K562 (cell line): ENCODE measurements around the gene ESPL1. TPM values are rescaled to one million over a fixed set of nuclear protein-coding genes. Genes with fewer than 3 reads are reported as not detected.

ENCODE experiments used
- CBX2 ChIP-seq: fragments of 200-600 bp; sonication (generic); IDR thresholded peaks from one replicate; pipeline ENCODE4 v1.6.1; 2012; ENCODE audit warnings: mild to moderate bottlenecking, low read length, inconsistent platforms; ENCODE audit not compliant: insufficient read depth, poor library complexity, severe bottlenecking
- CEBPG ChIP-seq, 3 experiments: fragments of 200-800 bp in 1 of 3; sonication (Bioruptor generic) in 1 of 3; sonication (generic) in 1 of 3; formaldehyde crosslinking in 1 of 3; IDR thresholded peaks in 2 of 3; conservative IDR thresholded peaks in 1 of 3; 2 replicates each; pipeline versions ENCODE4 v1.6.1 to v1.8.0; 2016 to 2022; ENCODE audit warnings: missing compliant biosample characterization in 2 of 3, missing genetic modification characterization in 2 of 3, mild to moderate bottlenecking in 1 of 3, missing genetic modification reagents in 1 of 3
- ERF ChIP-seq: fragments of 450-650 bp; formaldehyde crosslinking; IDR thresholded peaks from 2 replicates; pipeline ENCODE4 v1.4.0; 2020; ENCODE audit warnings: mild to moderate bottlenecking, mixed read lengths
- GATA2 ChIP-seq: sonication (generic); formaldehyde crosslinking; IDR thresholded peaks from 2 replicates; pipeline ENCODE4 v1.4.0; 2020; ENCODE audit warnings: mild to moderate bottlenecking, missing genetic modification reagents
- GMEB1 ChIP-seq: fragments of 250-450 bp; sonication (Bioruptor Pico); IDR thresholded peaks from 2 replicates; pipeline ENCODE4 v1.4.0; 2020; ENCODE audit warnings: mild to moderate bottlenecking
- L3MBTL2 ChIP-seq: fragments of 450-650 bp; IDR thresholded peaks from 2 replicates; pipeline ENCODE4 v1.6.1; 2016; ENCODE audit warnings: mild to moderate bottlenecking, moderate library complexity
- PHB ChIP-seq: fragments of 250-450 bp; sonication (Bioruptor Pico); IDR thresholded peaks from 2 replicates; pipeline ENCODE4 v1.5.0; 2021
- POU5F1 ChIP-seq: fragments of 150-350 bp; IDR thresholded peaks from 2 replicates; pipeline ENCODE4 v1.6.1; 2014; ENCODE audit warnings: borderline replicate concordance, low read length, low read depth, mild to moderate bottlenecking; ENCODE audit not compliant: partially characterized antibody
- RCOR1 ChIP-seq, 2 experiments: IDR thresholded peaks; 2 replicates each; pipeline ENCODE4 v1.6.1; 2012; ENCODE audit warnings: low read depth in 2 of 2, low read length in 2 of 2, borderline replicate concordance in 1 of 2, improper control_type of control experiment in 1 of 2
- ZBTB11 ChIP-seq, 3 experiments: fragments of 200-800 bp in 1 of 3; fragments of 250-450 bp in 1 of 3; fragments of 450-650 bp in 1 of 3; sonication (Bioruptor Pico) in 1 of 3; sonication (Bioruptor generic) in 1 of 3; formaldehyde crosslinking in 1 of 3; IDR thresholded peaks; 2 replicates each; pipeline versions ENCODE4 v1.6.1 to v1.8.0; 2016 to 2022; ENCODE audit warnings: mild to moderate bottlenecking in 2 of 3, missing genetic modification characterization in 2 of 3, missing compliant biosample characterization in 1 of 3, moderate library complexity in 1 of 3
- ZMIZ1 ChIP-seq, 2 experiments: fragments of 150-350 bp in 1 of 2; IDR thresholded peaks; 2 replicates each; pipeline ENCODE4 v1.6.1; 2012 to 2016; ENCODE audit warnings: low read depth in 2 of 2, low read length in 2 of 2, mild to moderate bottlenecking in 1 of 2, moderate library complexity in 1 of 2
- ZNF232 ChIP-seq: sonication (generic); formaldehyde crosslinking; IDR thresholded peaks from 2 replicates; pipeline ENCODE4 v1.8.0; 2022; ENCODE audit warnings: mild to moderate bottlenecking, missing genetic modification reagents
- ZNF277 ChIP-seq: fragments of 250-450 bp; sonication (Bioruptor Pico); IDR thresholded peaks from 2 replicates; pipeline ENCODE4 v1.8.0; 2022; ENCODE audit warnings: inconsistent platforms, mild to moderate bottlenecking, moderate library complexity, borderline replicate concordance
- ZNF384 ChIP-seq: IDR thresholded peaks from 2 replicates; pipeline ENCODE4 v1.6.1; 2012; ENCODE audit warnings: low read depth, low read length, improper control_type of control experiment
- polyA plus RNA-seq, 8 experiments: library from polyadenylated mRNA; depleted of rRNA in 4 of 8; stranded (reverse) in 5 of 8; unstranded in 3 of 8; fragments of >200 nt; fragmentation: Nextera tagmentation in 2 of 8; fragmentation: Illumina TruSeq in 1 of 8; extraction: Ambion mirVana in 2 of 8; extraction: Trizol in 1 of 8; gene quantifications; 2 replicates each; pipeline versions ENCODE4 v1.2.1 to v1.2.3, GENCODE V29; 2011 to 2014; ENCODE audit warnings: inconsistent platforms in 1 of 8, missing spikeins in 1 of 8
- total RNA-seq, 7 experiments: library from RNA; depleted of rRNA in 6 of 7; stranded (reverse); fragments of >200 nt in 6 of 7; fragmentation: Illumina TruSeq in 2 of 7; extraction: Trizol in 2 of 7; gene quantifications; 2 replicates each; pipeline versions ENCODE4 v1.2.1 to v1.2.3, GENCODE V29; 2011 to 2021; ENCODE audit warnings: low replicate concordance in 1 of 7

ESPL1 gene
- total and polyA plus RNA-seq, 9 of the 15 experiments (the other 6 are each of a cell fraction or from before 2014, with no cell fraction given), result 1.2 to 55.0 (median 18.7) TPM

GRCh38 chr12:53299454-53300180 is 31.5 kb downstream of the ESPL1 start, which contains the start of gene MYG1 (continued):
- no peak for TF ChIP-seq ZNF277 (CRISPR knock-in tag)
- TF ChIP-seq PHB, result no peak
- TF ChIP-seq ZMIZ1 (IDR thresholded peaks at IDR 0.05; ENCODE audit: low read depth in 2 of 2, low read length in 2 of 2), result no peak
- TF ChIP-seq GMEB1, result no peak
- no peak for TF ChIP-seq RCOR1 (IDR thresholded peaks at IDR 0.05; ENCODE audit: borderline replicate concordance in 1 of 2, low read depth in 2 of 2, low read length in 2 of 2)
- TF ChIP-seq ZNF384, result no peak
- peak in 1 of 3 experiments; percentile 38; a peak in 1 of 6 replicates for TF ChIP-seq ZBTB11 (CRISPR knock-in tag; IDR thresholded peaks at IDR 0.05)
- TF ChIP-seq CBX2, result no peak
- TF ChIP-seq POU5F1, result no peak
- no peak for TF ChIP-seq ZNF232 (CRISPR knock-in tag)
- no peak for TF ChIP-seq CEBPG (CRISPR knock-in tag; IDR thresholded peaks at IDR 0.05)
- no peak for TF ChIP-seq CEBPG (tag; conservative IDR thresholded peaks at IDR 0.05 in 1 of 2, IDR thresholded peaks at IDR 0.05 in 1 of 2)
- TF ChIP-seq ERF, result no peak
- no peak for TF ChIP-seq L3MBTL2
- no peak for TF ChIP-seq GATA2
